Heart left ventricle (tissue), 16 donors: ENCODE data around the gene RGS10. TPM values are rescaled to one million over a fixed set of nuclear protein-coding genes. Genes with fewer than 3 reads are reported as not detected.
"Not testable (repeated sequence)": the region's sequence is repeated elsewhere in the genome, so short reads cannot be mapped to it uniquely, and the experiment has no call there.

ENCODE experiments used
- ATAC-seq, 4 donors: fragments of 200-7000 bp; cut with Tn5 transposase; one replicate each; pipeline ENCODE4 v1.9.1; 2020 to 2022; ENCODE audit warnings: moderate library complexity in 4 of 4, mild to moderate bottlenecking in 3 of 4, moderate number of reproducible peaks in 1 of 4
- DNase-seq, 5 donors: peaks; one replicate each; pipeline ENCODE4 v3.0.0-alpha.2; 2020
- H3K27ac ChIP-seq, 12 donors: fragments of 200-600 bp; sonication (generic) in 4 of 12; one replicate each; pipeline versions ENCODE4 v1.5.0 to v1.8.0; 2016 to 2022; ENCODE audit warnings: mild to moderate bottlenecking in 2 of 12
- H3K27me3 ChIP-seq, 9 donors: fragments of 200-600 bp; sonication (generic) in 2 of 9; one replicate each; pipeline versions ENCODE4 v1.5.1 to v1.8.0; 2016 to 2022; ENCODE audit warnings: mild to moderate bottlenecking in 3 of 9
- H3K36me3 ChIP-seq, 9 donors: fragments of 200-600 bp; sonication (generic) in 2 of 9; one replicate each; pipeline versions ENCODE4 v1.5.0 to v1.8.0; 2018 to 2022; ENCODE audit warnings: mild to moderate bottlenecking in 2 of 9
- H3K4me1 ChIP-seq, 12 donors: fragments of 200-600 bp; sonication (generic) in 4 of 12; one replicate each; pipeline versions ENCODE4 v1.5.0 to v1.8.0; 2016 to 2022; ENCODE audit warnings: mild to moderate bottlenecking in 3 of 12
- H3K4me3 ChIP-seq, 12 donors: fragments of 200-600 bp; sonication (generic) in 4 of 12; one replicate each; pipeline versions ENCODE4 v1.5.0 to v1.8.0; 2017 to 2022; ENCODE audit warnings: mild to moderate bottlenecking in 9 of 12, moderate library complexity in 4 of 12
- H3K9me3 ChIP-seq, 12 donors: fragments of 200-600 bp; sonication (generic) in 4 of 12; one replicate each; pipeline versions ENCODE4 v1.5.0 to v1.8.0; 2016 to 2022; ENCODE audit warnings: mild to moderate bottlenecking in 1 of 12
- CTCF ChIP-seq, 12 donors: fragments of 200-600 bp; sonication (generic) in 4 of 12; IDR thresholded peaks; one replicate each; pipeline versions ENCODE4 v1.5.0 to v1.8.0; 2018 to 2022; ENCODE audit warnings: antibody characterized with exemption in 12 of 12, mild to moderate bottlenecking in 5 of 12
- POLR2A ChIP-seq, 2 donors: fragments of 450-650 bp; IDR thresholded peaks; one replicate each; pipeline ENCODE4 v1.6.1; 2017; ENCODE audit warnings: antibody characterized with exemption in 2 of 2, mild to moderate bottlenecking in 2 of 2, moderate library complexity in 2 of 2
- WGBS, 4 donors: extraction: QIAGEN DNeasy Blood & Tissue Kit in 2 of 4; methylation state at CpG; one replicate each; pipeline versions ENCODE4 v1.1.5 to v1.1.7; 2013 to 2018; 5-methylcytosine and 5-hydroxymethylcytosine counted together
- intact Hi-C, 10 donors: fragments of 100-400 bp; cut with DNase I; formaldehyde crosslinking; loops; one replicate each; pipeline versions ENCODE4 v1.11.1 to v1.14.2; 2022
- polyA plus RNA-seq, 2 donors: library from polyadenylated mRNA; stranded (reverse); fragments of 200-250 nt; gene quantifications; one replicate each; pipeline ENCODE4 v1.2.3, GENCODE V29; 2013
- total RNA-seq, 9 donors: library from RNA; depleted of rRNA in 2 of 9; stranded (reverse); fragments of >200 nt in 2 of 9; fragmentation: NEBNext Ultra II Directional in 3 of 9; extraction: Animal tissue kit (Norgen Biotek cat#: 25700) in 3 of 9; gene quantifications; one replicate each; pipeline versions ENCODE4 v1.1.0 to v1.2.4, GENCODE V29; 2016 to 2023
- donor health status: ischemic (EF 13 %, LVEDD 7.1; RV severe dilation, severe dysfunction).
- donor health status: healthy with polysubstance abuse.
- donor health status: DM: no; HTN: yes; CAD: no.
- donor health status: DM: no; HTN: no; CAD: no.
- donor health status: ischemic (EF 25% LVEDD 6.9; RV normal size, moderate dysfunction).
- donor health status: ischemic (EF 25% LVEDD 5.7; RV mildly dilated, moderate dysfunction).
- donor health status: healthy.
- donor health status: DM: yes; HTN: yes; CAD: no.
- donor health status: ischemic (EF 35%, LVEDD 5.7; RV mildly dilated, moderate dysfunction).
- donor health status: nonischemic (EF 11% LVEDD 7.7; RV severe dilation, severe dysfunction).
- donor health status: DM: yes; HTN: yes; CAD: no.
- donor health status: PGD.
- donor health status: ischemic (EF 29% LVEDD 5.4; RV normal size, mild dysfunction).
- donor health status: nonischemic (EF 23%, LVEDD 6.1; RV moderate dilation, normal function).

Gene RGS10
- total and polyA plus RNA-seq, 11 donors: 1.6 to 25.2 (median 4.7) TPM

GRCh38 chr10:119465085-119465484, 77.4 kb downstream of the RGS10 start:
- intact Hi-C loops: no loop called here
- no peak for TF ChIP-seq CTCF (IDR thresholded peaks at IDR 0.05)
- no peak for TF ChIP-seq POLR2A (IDR thresholded peaks at IDR 0.05)
- Histone ChIP-seq H3K27ac (no peak overlapping the region), H3K4me1 (peaks cover 0 to 4% (median 0%) of the 10 kb centered on the region in 12 donors), H3K36me3 (no peaks in the 10 kb centered on the region), H3K4me3 (no peak overlapping the region), H3K9me3 (peaks cover 0 to 6% (median 0%) of the 10 kb centered on the region in 12 donors), H3K27me3 (no peaks in the 10 kb centered on the region)
- 69 to 79% (median 76%) methylated on average over 4 of the region's 4 CpGs for WGBS, 4 donors
- DNase-seq (no peak), ATAC-seq (no peak)

- H3K27me3 ChIP-seq, intact Hi-C loops, H3K4me3 ChIP-seq, H3K9me3 ChIP-seq, H3K27ac ChIP-seq, ATAC-seq, DNase-seq, H3K4me1 ChIP-seq, H3K36me3 ChIP-seq: not testable (repeated sequence)
- WGBS, 4 donors: 80 to 85% (median 83%) methylated on average over 2 of the region's 2 CpGs
Measured at GRCh38 chr10:119463195-119463594, 79.3 kb downstream of the RGS10 start.

GRCh38 chr10:119462773-119463172, 79.7 kb downstream of the RGS10 start:
- no peak overlapping the region for H3K27ac ChIP-seq
- WGBS, 4 donors: 86 to 90% (median 87%) methylated on average over 4 of the region's 4 CpGs
- H3K4me3 ChIP-seq: no peak overlapping the region
- peaks cover 0 to 4% (median 0%) of the 10 kb centered on the region in 12 donors for H3K4me1 ChIP-seq
- intact Hi-C loops: no loop called here
- no peak for TF ChIP-seq CTCF (IDR thresholded peaks at IDR 0.05)
- TF ChIP-seq POLR2A (IDR thresholded peaks at IDR 0.05): no peak
- peaks cover 0 to 10% (median 0%) of the 10 kb centered on the region in 9 donors for H3K36me3 ChIP-seq
- no peaks in the 10 kb centered on the region for H3K9me3 ChIP-seq
- H3K27me3 ChIP-seq: no peaks in the 10 kb centered on the region
- ATAC-seq (no peak), DNase-seq (no peak)

GRCh38 chr10:119461923-119462322, 80.6 kb downstream of the RGS10 start:
- Histone ChIP-seq H3K4me1 (peaks cover 0 to 4% (median 0%) of the 10 kb centered on the region in 12 donors), H3K9me3 (no peaks in the 10 kb centered on the region), H3K36me3 (peaks cover 0 to 13% (median 0%) of the 10 kb centered on the region in 9 donors), H3K27ac (no peak overlapping the region), H3K27me3 (no peaks in the 10 kb centered on the region), H3K4me3 (no peak overlapping the region)
- no peak for TF ChIP-seq POLR2A (IDR thresholded peaks at IDR 0.05)
- TF ChIP-seq CTCF (IDR thresholded peaks at IDR 0.05): no peak
- ATAC-seq (no peak), DNase-seq (no peak)
- intact Hi-C loops: no loop called here
- WGBS, 4 donors: 74 to 91% (median 89%) methylated on average over 2 of the region's 2 CpGs

GRCh38 chr10:119461380-119461779, 81.1 kb downstream of the RGS10 start:
- H3K9me3 ChIP-seq: no peaks in the 10 kb centered on the region
- WGBS, 4 donors: 93 to 98% (median 95%) methylated on average over 3 of the region's 3 CpGs
- no peak for ATAC-seq

More at GRCh38 chr10:119461380-119461779, 81.1 kb downstream of the RGS10 start:
- Histone ChIP-seq H3K36me3 (peaks cover 0 to 16% (median 0%) of the 10 kb centered on the region in 9 donors), H3K4me1 (peaks cover 0 to 4% (median 0%) of the 10 kb centered on the region in 12 donors), H3K27ac (no peak overlapping the region), H3K27me3 (no peaks in the 10 kb centered on the region), H3K4me3 (no peak overlapping the region)
- peak in 1 of 5 donors; percentile 18 for DNase-seq
- TF ChIP-seq POLR2A (IDR thresholded peaks at IDR 0.05) (no peak), CTCF (IDR thresholded peaks at IDR 0.05) (no peak)
- intact Hi-C loops: no loop called here
